Retina (tissue), 1 donor: Measurements from ENCODE around the gene CD22.

Experiments used
- DNase-seq: peaks from one replicate; pipeline ENCODE4 v3.0.0-alpha.2; 2016

The CD22 gene

DNA sequence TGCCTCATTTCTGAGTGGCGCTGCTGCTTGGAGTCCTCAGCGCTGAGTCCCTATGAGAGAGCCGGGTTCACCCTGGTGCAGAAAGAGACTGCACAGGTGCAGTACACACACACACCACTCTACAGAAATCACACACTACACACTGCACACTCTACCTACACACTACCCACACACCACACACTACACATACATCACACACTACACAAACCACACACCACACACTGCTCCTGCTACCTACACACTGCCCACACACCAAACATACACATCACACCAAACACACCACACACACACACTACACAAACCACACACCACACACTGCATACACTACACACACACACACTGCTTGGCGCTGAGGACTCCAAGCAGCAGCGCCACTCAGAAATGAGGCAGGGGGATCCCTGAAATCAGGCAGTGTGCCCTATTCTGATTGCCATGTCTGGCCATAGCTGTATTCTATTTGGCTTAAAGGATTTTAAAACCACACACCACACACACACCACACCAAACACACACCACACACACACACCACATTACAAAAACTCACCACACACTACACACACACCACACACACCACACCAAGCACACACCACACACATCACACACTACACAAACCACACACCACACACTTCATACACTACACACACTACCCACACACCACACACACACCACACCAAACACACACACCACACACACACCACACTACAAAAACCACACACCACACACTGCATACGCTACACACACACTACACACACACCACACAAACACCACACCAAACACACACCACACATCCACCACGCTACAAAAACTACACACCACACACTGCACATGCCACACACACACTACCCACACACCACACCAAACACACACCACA, 32.1 kb upstream of the CD22 start:
- DNase-seq: no peak

DNA sequence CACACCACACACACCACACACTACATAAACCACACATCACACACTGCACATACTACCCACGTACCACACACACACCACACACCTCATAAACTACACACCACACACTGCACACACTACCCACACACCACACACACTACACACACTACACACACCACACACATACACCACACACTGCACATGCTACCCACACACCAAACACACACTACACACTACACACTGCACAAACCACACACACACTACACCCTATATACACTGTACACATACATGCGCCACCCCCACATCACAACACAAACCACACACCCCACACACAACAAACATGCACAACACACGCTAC, 31.5 kb upstream of the CD22 start:
- DNase-seq: no peak

DNA sequence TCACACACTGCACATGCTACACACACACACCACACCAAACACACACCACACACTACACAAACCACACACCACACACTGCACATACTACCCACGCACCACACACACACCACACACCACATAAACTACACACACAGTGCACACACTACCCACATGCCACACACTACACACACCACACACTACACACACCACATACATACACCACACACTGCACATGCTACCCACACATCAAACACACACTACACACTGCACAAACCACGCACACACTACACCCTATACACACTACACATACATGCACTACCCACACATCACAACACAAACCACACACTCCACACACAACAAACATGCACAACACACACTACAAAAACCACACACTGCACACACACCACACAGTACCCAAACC, 31.1 kb upstream of the CD22 start:
- no peak for DNase-seq

DNA sequence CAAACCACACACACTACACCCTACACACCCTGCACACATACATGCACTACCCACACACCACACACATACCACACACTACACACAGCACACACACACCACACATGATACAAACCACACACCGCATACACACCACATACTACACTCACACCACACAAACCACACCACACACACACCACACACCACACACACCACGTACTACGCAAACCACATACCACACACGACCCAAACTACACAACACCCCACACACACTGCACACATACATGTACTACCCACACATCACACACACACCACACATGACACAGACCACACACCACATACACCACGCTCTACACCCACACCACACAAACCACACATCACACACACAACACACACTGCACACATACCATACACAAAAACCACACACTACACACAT, 30.4 kb upstream of the CD22 start:
- no peak for DNase-seq

DNA sequence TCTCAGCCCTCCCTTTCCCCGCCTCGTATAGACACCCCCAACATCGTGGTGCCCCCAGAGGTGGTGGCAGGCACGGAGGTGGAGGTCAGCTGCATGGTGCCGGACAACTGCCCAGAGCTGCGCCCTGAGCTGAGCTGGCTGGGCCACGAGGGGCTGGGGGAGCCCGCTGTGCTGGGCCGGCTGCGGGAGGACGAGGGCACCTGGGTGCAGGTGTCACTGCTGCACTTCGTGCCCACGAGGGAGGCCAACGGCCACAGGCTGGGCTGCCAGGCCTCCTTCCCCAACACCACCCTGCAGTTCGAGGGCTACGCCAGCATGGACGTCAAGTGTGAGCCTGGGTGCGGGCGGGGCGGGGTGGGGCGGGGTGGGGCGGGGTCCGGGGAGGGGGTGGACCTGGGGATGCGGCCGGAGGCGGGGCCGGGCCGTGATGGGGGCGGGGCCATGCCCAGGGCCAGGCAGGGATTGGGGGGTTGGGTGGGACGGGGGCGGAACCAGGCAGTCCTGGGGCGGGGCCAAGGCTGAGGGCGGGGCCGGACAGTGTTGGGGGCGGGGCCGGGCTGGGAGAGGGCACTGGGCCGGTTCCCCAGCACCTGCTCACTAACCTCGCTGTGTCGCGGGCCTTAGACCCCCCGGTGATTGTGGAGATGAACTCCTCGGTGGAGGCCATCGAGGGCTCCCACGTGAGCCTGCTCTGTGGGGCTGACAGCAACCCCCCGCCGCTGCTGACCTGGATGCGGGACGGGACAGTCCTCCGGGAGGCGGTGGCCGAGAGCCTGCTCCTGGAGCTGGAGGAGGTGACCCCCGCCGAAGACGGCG, 29.3 kb upstream of the CD22 start:
- no peak for DNase-seq

DNA sequence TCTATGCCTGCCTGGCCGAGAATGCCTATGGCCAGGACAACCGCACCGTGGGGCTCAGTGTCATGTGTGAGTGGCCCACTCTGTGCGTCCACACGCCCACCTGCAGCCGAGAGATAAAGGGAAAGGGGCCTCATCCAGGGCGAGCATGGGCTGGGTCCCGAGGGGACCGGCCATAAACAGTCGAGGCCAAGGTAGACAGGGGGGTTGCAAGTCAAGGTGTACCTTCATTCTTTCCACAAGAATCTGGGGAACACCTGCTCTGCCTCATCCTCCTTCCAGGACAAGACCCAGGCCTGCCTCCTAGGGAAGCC, 28.7 kb upstream of the CD22 start:
- no peak for DNase-seq

DNA sequence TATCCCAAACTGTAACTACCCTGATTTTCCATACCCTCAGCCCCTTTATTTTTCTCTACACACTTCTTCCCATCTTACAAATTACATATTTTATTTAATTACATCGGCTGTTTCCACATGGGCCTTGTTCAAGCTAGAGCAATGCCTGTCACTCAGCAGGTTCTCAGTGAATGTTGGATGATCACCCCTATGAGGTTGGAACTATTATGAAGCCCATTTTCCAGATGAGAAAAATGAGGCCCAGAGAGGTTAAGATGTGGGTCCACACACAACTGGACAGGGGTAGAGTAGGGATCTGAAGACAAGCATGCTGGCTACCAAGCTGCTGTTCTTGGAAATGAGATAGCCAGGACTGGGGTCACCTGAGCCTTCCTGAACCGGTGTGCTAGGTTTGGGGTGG, 27.0 kb upstream of the CD22 start:
- DNase-seq: no peak

DNA sequence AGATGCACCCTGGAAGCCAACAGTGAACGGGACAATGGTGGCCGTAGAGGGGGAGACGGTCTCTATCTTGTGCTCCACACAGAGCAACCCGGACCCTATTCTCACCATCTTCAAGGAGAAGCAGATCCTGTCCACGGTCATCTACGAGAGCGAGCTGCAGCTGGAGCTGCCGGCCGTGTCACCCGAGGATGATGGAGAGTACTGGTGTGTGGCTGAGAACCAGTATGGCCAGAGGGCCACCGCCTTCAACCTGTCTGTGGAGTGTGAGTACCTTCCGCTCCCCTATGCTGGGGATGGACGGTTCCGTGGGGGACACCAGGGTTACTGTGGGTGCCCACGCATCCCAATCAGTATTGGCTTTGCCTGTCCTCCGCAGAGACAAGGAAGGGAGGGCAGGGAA, 26.5 kb upstream of the CD22 start:
- DNase-seq: no peak

DNA sequence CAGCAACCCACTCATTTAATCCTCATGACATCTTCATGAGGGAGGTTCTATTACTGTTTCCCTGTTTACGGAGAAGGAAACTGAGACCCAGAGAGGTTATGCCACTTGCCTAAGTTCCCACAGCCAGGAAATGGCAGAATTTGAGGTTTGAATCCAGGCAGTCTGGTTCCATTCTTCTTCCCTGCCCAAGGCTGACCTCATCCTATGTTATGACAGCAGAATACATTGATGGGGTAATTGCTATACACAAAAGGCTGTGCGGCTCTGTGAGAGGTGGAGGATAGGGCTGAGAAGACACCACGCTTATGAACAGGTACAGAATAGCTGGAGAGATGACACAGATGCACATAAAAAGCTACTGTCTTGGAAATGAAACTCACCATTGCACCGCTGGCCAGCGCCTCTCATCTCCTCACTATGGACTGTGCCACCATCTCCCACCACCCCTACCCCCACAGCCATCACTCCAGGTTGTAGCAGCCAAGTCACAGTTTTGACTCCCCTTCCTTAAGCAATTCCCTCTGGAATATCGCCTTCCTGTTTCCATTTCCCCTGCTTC, 25.6 kb upstream of the CD22 start:
- no peak for DNase-seq

DNA sequence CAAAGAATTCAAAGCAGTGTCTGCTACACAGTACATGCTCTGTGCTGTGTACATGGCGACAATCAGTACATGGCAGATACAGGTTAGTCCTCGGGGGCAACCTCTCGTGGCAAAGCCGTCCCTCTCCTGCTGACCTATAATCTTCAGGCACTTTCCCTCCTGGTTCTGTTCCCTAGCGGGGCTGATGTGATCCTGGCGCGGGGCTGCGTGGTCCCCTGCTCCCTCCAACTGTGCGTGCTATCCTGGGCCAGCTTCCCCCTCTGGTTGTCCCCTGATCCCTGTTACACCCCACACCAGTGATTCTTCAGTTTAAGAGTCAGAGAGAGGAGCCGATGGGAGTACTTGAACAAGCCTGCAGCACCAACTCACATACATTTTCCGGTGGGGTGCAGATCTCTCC, 25.0 kb upstream of the CD22 start:
- DNase-seq: no peak

DNA sequence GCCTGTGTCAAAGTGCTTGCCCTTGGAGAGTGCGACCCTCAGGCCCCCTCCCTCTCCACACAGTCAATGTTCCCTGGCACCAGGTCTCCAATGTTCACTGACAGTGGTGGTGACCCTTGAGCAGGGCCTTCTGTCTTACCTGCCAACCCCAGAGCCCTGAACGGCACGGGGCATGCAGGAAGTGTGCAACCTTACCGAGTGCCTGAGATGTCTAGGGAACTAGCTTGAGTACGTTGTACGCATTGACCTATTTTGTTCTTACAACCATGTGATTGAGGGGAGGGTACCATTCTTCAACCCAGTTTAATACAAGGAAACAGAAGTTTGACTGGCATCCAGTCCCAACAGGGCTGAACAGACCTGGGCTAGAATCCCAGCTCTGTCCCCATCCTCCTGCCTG, 23.8 kb upstream of the CD22 start:
- DNase-seq: no peak

DNA sequence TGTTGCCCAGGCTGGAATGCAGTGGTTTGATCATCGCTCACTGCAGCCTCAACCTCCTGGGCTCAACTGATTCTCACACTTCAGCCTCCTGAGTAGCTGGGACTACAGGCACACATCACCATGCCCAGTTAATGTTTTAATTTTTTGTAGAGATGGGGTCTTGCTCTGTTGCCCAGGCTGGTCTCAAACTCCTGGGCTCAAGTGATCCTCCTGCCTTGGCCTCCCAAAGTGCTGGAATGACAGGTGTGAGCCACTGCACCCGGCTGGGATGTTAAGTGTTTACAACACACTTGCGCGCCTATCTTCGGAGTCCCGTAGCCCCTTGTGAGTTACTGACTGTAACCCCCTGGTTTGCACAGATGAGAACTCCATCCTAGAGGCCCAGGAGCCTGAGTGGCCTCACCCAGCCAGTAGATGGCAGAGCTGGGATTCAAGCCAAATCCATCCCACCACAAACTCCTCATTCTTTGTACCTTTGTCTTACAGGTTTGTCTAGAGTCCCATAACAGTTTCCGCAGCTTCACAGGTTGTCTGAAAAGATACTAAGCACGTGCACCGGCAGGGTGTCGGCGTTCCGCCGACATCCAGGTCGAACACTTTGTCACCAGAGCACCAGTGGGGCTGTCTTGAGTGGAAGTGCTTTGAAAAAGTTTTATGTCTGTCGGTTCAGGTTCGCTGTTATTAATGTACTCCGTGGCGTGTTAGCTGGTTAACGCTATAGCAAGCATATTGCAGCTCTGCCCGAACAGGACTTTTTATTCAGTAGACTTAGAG, 22.3 kb upstream of the CD22 start:
- no peak for DNase-seq

DNA sequence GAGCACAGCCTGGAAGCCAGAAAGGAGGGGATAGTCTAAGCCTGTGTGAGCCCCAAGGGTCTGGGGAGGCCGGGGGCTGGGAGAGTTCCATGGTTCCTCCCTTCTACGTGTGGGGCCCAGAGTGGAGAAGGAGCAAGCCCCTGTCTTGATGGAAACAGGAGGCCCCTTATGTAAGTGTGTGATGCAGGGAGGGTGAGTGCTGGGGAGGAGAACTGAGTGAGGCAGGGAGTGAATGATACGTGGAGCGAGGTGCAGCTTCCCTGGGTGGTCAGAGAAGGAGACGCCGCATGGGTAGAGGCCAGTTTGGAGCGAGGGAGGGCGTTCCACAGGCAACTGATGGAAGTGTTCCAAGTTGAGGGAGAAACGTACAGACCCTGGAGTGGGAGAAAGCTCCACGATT, 21.1 kb upstream of the CD22 start:
- no peak for DNase-seq

DNA sequence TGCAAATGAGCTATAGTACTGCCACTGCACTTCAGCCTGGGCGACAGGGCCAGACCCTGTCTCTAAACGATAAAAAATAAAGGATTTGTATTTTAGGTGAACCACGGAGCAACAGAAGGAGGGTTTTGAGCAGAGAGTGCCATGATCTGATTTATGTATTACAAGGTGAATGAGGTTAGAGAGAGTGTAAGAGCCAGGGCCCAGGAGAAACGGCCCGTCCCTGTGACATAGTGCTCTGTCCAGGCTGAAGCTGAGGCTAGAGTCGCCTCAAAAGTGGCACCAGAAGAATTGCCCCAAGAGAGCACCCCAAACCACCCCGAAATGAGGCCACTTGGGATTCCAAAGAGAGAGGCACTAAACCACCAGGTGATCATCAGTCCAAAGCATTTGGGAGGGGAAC, 20.1 kb upstream of the CD22 start:
- no peak for DNase-seq

DNA sequence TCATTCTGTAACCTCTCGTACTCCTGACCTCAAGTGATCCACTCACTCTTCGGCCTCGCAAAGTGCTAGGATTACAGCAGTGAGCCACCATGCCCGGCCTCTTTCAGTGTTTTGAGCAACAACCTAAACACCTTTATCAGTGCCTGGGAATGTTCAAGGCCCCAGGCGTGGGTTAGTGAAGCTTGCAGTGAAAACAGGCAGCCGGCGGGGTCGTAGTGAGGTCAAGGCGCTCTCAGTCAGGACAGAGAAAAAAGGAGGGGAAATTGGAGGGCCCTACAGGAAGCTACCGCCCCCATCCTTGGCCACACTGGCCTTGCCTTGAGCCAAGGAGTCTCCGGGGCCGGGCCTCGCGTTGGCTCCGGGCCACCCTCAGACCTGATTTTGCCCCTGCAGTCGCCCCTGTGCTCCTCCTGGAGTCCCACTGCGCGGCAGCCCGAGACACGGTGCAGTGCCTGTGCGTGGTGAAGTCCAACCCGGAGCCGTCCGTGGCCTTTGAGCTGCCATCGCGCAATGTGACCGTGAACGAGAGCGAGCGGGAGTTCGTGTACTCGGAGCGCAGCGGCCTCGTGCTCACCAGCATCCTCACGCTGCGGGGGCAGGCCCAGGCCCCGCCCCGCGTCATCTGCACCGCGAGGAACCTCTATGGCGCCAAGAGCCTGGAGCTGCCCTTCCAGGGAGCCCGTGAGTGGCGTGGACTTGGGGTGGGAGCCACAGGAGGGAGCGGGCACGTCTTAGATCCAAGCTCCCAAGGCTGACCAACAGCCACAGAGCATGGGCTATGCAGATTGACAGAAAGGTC, 19.3 kb upstream of the CD22 start:
- DNase-seq: peak; percentile 64

DNA sequence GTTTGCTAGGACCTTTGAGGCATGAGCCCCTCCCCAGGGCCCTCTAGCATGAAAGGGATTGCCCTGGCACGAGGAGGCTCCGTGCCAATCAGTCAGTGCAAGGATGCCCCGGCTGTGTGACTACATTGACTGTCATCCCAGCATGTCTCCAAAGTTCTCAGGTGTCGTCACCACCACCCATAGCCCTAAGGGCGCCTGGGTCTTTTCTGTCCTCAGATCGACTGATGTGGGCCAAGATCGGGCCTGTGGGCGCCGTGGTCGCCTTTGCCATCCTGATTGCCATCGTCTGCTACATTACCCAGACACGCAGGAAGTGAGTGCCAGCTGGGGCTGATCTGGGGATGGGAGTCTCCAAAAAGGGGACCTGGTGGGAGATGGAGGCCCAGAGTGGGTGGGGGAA, 18.7 kb upstream of the CD22 start:
- DNase-seq: no peak

DNA sequence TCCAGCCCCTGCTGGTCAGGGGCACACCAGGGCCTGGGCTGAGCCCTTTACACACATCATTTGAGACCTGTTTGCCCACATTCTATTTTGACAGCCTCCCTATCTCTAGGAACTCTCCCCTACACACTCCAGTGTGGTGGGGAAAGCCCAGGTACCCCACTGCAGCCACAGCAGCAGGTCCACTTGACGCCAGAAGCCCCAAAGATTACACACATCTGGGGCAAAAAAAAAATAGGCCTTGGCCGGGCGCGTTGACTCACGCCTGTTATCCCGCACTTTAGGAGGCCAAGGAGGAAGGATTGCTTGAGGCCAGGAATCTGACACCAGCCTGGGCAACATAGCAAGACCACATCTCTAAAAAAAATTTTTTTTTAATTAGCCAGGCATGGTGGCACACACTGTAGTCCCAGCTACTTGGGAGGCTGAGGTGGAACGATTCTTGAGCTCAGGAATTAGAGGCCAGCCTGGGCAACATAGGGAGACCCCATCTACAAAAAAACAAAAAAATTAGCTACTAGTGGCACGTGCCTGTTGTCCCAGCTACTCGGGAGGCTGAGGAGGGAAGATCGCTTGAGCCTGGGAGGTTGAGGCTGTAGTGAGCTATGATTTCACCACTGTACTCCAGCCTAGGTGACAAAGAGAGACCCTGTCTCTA, 18.0 kb upstream of the CD22 start:
- DNase-seq: no peak

DNA sequence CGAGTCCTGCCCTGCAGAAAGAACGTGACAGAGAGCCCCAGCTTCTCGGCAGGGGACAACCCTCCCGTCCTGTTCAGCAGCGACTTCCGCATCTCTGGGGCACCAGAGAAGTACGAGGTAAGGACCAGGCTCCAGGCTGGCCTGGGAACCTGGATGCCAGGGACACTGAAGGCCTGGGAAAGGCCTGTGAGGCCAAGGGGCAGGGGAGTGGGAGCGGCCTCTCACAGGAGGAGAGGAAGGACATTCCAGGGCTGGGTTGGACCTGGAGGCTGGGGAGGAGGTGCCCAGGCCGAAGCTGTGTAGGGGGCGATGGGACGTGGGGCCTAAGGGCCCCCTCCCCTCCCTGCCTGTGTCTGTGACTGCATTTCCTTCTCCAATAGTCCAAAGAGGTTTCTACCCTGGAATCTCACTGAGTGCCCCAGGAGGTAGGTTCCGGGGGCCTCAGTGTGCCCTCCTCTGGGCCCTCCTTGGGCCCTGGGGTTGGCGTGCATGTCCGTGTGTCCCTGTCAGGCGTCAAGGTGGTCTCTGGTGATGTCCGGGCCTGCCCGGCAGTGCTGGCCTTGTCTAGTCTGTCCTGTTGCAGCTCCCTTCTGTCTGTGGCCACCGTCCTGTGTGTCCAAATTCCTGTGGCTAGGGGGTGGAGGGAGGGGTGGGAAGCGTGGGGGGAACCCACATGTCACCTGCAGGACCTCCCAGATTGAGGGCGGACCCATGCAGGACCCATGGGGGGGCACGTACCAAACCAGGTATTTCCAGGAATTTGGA, 16.9 kb upstream of the CD22 start:
- DNase-seq: no peak

DNA sequence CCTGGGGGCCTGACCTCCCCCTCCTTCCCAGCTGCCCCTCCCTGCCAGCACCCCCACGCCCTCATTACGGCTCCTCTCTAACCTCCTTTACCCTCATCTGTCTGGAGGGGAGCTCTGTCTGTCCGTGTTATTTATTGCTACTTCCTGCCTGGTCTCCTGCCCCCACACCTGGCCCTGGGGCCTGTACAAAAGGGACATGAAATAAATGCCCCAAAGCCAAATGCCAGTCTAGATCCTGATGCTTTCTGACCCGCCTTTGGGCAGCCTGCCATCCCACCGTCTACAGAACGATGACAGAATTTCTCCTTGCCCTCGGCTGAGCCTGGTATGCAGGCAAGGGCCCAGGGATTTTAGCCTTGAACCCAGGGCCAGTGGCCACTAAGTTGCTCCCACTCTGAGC, 15.4 kb upstream of the CD22 start:
- DNase-seq: no peak

DNA sequence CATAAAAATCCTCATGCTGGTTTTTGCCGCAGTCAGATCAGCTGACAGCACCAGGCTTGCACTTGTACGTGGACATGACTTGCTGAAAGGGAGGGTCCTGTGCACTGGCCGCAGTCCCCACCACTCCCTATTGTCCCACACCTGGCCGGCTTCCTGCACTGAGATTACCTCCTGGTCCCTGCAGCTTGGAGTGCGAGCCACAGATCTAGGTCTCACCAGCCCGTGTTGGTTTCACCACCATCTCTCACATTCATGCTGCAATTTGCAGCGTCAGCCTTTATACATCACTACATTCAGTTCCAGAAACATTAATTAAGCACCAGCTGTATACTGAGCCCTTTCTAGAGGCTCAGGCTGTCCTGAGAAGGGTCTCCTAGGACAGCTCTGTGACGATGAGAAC, 15.0 kb upstream of the CD22 start:
- DNase-seq: no peak

DNA sequence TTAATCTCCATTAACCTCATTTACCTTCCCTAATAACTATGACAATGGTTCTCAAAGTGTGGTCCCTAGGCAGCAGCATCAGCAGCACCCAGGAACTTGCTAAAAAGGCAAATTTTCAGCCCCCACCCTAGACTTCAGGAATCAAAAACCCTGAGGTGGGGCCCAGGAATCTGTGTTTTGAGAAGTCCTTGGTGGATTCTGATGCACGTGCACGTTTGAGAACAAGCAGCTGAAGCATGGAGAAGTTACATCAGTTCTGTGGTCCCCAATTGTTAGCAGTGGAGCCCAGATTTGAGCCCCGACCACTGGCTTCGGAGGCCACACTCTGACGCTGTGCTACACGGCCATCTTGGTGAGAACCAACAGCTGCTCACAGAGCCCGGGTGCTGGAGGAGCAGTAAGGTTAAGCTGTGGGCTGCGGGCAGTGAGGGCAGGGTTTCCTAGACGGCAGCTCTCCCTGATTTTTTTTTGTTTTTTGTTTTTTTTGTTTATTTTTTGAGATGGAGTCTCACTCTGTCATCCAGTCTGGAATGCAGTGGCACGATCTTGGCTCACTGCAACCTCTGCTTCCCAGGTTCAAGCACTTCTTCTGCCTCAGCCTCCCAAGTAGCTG, 14.0 kb upstream of the CD22 start:
- DNase-seq: no peak
